Pancreas (tissue), 10 donors: Measurements from ENCODE around the gene CDHR4. TPM values are rescaled to one million over a fixed set of nuclear protein-coding genes. Genes with fewer than 3 reads are reported as not detected.

Experiments used
- ATAC-seq, 4 donors: fragments of 200-7000 bp; cut with Tn5 transposase; one replicate each; pipeline versions ENCODE4 v1.8.0 to v1.9.1; 2020; ENCODE audit warnings: mild to moderate bottlenecking in 4 of 4, moderate library complexity in 4 of 4
- DNase-seq, 6 donors: peaks; one replicate each; pipeline ENCODE4 v3.0.0-alpha.2; 2020
- FAIRE-seq: peaks from 2 replicates; lab custom pipeline; 2012; peaks lifted over from hg19 to GRCh38; lab: Jason Lieb, UNC
- H3K27ac ChIP-seq, 4 donors: fragments of 200-600 bp; sonication (generic); 1 replicate in 3 of 4; 2 replicates in 1 of 4; pipeline versions ENCODE4 v1.5.0 to v1.8.0; 2020
- H3K27me3 ChIP-seq, 4 donors: fragments of 200-600 bp; one replicate each; pipeline ENCODE4 v1.8.0; 2021
- H3K36me3 ChIP-seq, 3 donors: fragments of 200-600 bp; sonication (generic) in 1 of 3; one replicate each; pipeline versions ENCODE4 v1.5.0 to v1.8.0; 2020 to 2021
- H3K4me1 ChIP-seq, 3 donors: fragments of 200-600 bp; one replicate each; pipeline ENCODE4 v1.8.0; 2021
- H3K4me3 ChIP-seq, 4 donors: fragments of 200-600 bp; sonication (generic) in 2 of 4; one replicate each; pipeline versions ENCODE4 v1.5.0 to v1.8.0; 2020 to 2021
- H3K9me3 ChIP-seq, 4 donors: fragments of 200-600 bp; one replicate each; pipeline ENCODE4 v1.8.0; 2021
- WGBS, 2 donors: extraction: QIAGEN DNeasy Blood & Tissue Kit; methylation state at CpG; one replicate each; pipeline ENCODE4 v1.1.7; 2013; 5-methylcytosine and 5-hydroxymethylcytosine counted together
- intact Hi-C, 3 donors: fragments of 100-400 bp; cut with DNase I; formaldehyde crosslinking; loops; one replicate each; pipeline versions ENCODE4 v1.11.1 to v1.14.2; 2022
- polyA plus RNA-seq, 2 donors: library from polyadenylated mRNA; stranded (reverse); fragments of 200-250 nt; gene quantifications; one replicate each; pipeline ENCODE4 v1.2.3, GENCODE V29; 2013
- total RNA-seq, 6 donors: library from RNA; stranded (reverse); fragmentation: NEBNext Ultra II Directional in 4 of 6; extraction: Animal tissue kit (Norgen Biotek cat#: 25700) in 4 of 6; gene quantifications; one replicate each; pipeline versions ENCODE4 v1.2.1 to v1.2.4, GENCODE V29; 2021 to 2023
- TF ChIP-seq, protein P1 (sequence below), 4 donors: fragments of 200-600 bp; sonication (generic) in 3 of 4; IDR thresholded peaks; one replicate each; pipeline versions ENCODE4 v1.5.0 to v1.8.0; 2021; ENCODE audit warnings: antibody characterized with exemption in 4 of 4
- donor health status: healthy with polysubstance abuse.
- donor health status: DM: no; HTN: no; CAD: no; lungs with moderate emphysema.
- donor health status: DM: no; HTN: no; CAD: no.
- donor health status: control.
- donor health status: control.
- donor health status: Bipolar disorder and iron deficiency.
- donor health status: DM: yes; HTN: yes; CAD: no.
- donor health status: DM: no; HTN: no; CAD: no.
- donor health status: DM: no; HTN: no; CAD: no.
- donor health status: DM: yes; HTN: yes; CAD: no.

Gene CDHR4
- total and polyA plus RNA-seq, 8 donors: not detected

DNA sequence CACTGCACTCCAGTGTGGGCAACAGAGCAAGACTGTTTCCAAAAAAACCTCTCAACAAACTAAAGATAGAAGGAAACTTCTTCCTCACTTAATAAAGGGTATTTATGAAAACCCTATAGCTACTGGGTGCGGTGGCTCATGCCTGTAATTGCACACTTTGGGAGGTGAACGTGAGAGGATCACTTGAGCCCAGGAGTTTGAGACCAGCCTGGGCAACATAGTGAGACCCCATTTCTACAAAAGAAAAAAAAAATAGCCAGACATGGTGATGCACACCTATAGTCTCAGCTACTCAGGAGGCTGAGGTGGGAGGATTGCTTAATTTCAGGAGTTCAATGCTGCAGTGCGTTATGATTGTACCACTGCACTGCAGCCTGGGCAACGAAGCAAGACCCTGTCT, 35.7 kb downstream of the CDHR4 start:
- Histone ChIP-seq H3K4me3 (no peak overlapping the region), H3K27me3 (no peaks in the 10 kb centered on the region), H3K4me1 (peaks cover 0 to 3% (median 1%) of the 10 kb centered on the region in 3 donors), H3K9me3 (no peaks in the 10 kb centered on the region), H3K36me3 (no peaks in the 10 kb centered on the region), H3K27ac (no peak overlapping the region)
- no peak for FAIRE-seq
- 97 to 98% methylated on average over 4 of the region's 4 CpGs for WGBS, 2 donors
- DNase-seq: no peak
- TF ChIP-seq, protein P1, sequence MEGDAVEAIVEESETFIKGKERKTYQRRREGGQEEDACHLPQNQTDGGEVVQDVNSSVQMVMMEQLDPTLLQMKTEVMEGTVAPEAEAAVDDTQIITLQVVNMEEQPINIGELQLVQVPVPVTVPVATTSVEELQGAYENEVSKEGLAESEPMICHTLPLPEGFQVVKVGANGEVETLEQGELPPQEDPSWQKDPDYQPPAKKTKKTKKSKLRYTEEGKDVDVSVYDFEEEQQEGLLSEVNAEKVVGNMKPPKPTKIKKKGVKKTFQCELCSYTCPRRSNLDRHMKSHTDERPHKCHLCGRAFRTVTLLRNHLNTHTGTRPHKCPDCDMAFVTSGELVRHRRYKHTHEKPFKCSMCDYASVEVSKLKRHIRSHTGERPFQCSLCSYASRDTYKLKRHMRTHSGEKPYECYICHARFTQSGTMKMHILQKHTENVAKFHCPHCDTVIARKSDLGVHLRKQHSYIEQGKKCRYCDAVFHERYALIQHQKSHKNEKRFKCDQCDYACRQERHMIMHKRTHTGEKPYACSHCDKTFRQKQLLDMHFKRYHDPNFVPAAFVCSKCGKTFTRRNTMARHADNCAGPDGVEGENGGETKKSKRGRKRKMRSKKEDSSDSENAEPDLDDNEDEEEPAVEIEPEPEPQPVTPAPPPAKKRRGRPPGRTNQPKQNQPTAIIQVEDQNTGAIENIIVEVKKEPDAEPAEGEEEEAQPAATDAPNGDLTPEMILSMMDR (IDR thresholded peaks at IDR 0.05): no peak
- no peak for ATAC-seq
- intact Hi-C loops: no loop called here

DNA sequence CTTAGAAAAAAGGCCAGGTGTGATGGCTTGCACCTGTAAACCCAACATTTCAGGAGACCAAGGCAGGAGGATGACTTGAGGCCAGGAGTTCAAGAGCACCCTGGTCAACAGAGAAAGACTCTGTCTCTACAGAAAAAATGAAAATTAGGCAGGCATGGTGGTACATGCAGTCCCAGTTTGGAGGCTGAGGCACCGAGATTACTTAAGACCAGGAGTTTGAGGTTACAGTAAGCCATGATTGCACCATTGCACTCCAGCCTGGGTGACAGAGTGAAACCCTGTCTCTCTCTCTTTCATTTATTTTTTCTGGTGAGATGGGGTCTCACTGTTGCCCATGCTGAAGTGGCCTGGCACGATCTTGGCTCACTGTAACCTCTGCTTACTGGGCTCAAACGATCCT, 38.0 kb downstream of the CDHR4 start:
- TF ChIP-seq, protein P1 (IDR thresholded peaks at IDR 0.05): no peak
- Histone ChIP-seq H3K27me3 (no peaks in the 10 kb centered on the region), H3K9me3 (no peaks in the 10 kb centered on the region), H3K4me1 (no peaks in the 10 kb centered on the region), H3K4me3 (no peak overlapping the region), H3K27ac (no peak overlapping the region), H3K36me3 (no peaks in the 10 kb centered on the region)
- DNase-seq: no peak
- ATAC-seq: no peak
- WGBS, 2 donors: 84 to 93% methylated on average over 3 of the region's 3 CpGs
- intact Hi-C loops: no loop called here
- no peak for FAIRE-seq

DNA sequence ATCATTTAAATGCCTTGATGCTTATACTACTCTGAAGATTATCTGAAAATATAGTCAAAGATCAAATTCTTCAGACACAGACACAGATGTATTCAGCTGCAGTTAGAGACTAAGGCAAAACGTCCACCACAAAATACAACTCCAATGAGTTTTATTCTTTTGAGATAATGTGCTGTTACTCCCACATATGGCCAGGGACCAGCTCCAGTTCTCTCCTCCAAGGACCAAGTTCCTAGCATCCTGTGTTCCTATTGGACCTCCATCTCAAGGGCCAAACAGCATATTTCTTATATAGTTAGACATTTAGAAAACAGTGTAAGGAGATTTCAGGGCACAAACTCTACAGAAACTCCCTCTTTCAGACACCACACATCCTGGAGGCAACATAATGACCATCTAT, 40.4 kb downstream of the CDHR4 start:
- Histone ChIP-seq H3K4me1 (peaks cover 4 to 5% (median 4%) of the 10 kb centered on the region in 3 donors), H3K27ac (no peak overlapping the region), H3K9me3 (no peaks in the 10 kb centered on the region), H3K36me3 (no peaks in the 10 kb centered on the region), H3K4me3 (no peak overlapping the region), H3K27me3 (no peaks in the 10 kb centered on the region)
- 29 to 66% methylated on average over 1 of the region's 1 CpG for WGBS, 2 donors
- intact Hi-C loops: no loop called here
- TF ChIP-seq, protein P1 (IDR thresholded peaks at IDR 0.05): no peak
- ATAC-seq: no peak
- DNase-seq: no peak
- FAIRE-seq: no peak

- Histone ChIP-seq H3K27me3 (no peaks in the 10 kb centered on the region), H3K4me1 (peaks cover 4 to 10% (median 5%) of the 10 kb centered on the region in 3 donors), H3K4me3 (no peak overlapping the region), H3K9me3 (no peaks in the 10 kb centered on the region), H3K27ac (no peak overlapping the region), H3K36me3 (no peaks in the 10 kb centered on the region)
- no peak for FAIRE-seq
- DNase-seq: no peak
- TF ChIP-seq, protein P1 (IDR thresholded peaks at IDR 0.05): no peak
- WGBS, 2 donors: 55 to 65% methylated on average over 2 of the region's 2 CpGs
- no peak for ATAC-seq
- intact Hi-C loops: no loop called here
These were observed 42.5 kb downstream of the CDHR4 start for GRCh38 chr3:49757197-49757596.

DNA sequence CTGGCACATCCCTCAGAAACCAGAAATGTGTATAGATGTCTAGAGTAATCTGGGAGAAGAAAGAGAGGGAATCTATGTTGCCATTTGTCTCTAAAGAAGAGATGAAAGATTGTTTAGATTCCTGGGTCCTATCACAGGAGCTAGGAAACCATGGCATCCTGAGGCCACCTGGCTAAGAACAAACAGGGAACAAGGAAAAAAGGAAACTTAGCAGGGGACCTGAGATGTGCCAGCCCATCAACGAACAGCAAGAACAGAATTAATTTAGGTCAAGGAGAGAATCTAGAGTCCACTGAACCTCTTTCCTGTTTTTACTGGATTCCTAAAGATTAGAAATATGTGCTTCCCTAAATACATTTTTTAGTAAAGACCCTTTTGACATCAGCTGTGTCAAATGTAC, 43.6 kb downstream of the CDHR4 start:
- no peaks in the 10 kb centered on the region for H3K27me3 ChIP-seq
- intact Hi-C loops: no loop called here
- DNase-seq (no peak), ATAC-seq (no peak), FAIRE-seq (no peak)
- H3K36me3 ChIP-seq: no peaks in the 10 kb centered on the region
- peaks cover 4 to 10% (median 9%) of the 10 kb centered on the region in 3 donors for H3K4me1 ChIP-seq
- no peak overlapping the region for H3K4me3 ChIP-seq
- H3K9me3 ChIP-seq: no peaks in the 10 kb centered on the region
- 50 to 53% methylated on average over 1 of the region's 1 CpG for WGBS, 2 donors
- TF ChIP-seq, protein P1 (IDR thresholded peaks at IDR 0.05): no peak
- no peak overlapping the region for H3K27ac ChIP-seq
